Fibroblast of lung (primary cell): ENCODE data around the gene PAPLN. TPM values are rescaled to one million over a fixed set of nuclear protein-coding genes. Genes with fewer than 3 reads are reported as not detected.

Experiments
- DNase-seq, 2 donors: peaks; one replicate each; pipeline versions ENCODE4 v3.0.0 to v3.0.0-alpha.2; 2010; ENCODE audit warnings: low read depth in 2 of 2
- H2AFZ ChIP-seq: 2 replicates; pipeline ENCODE4 v1.5.1; 2012; ENCODE audit warnings: low read length, control low read depth, inconsistent platforms
- H3K27ac ChIP-seq: 2 replicates; pipeline ENCODE4 v1.5.1; 2011; ENCODE audit warnings: low read length, control low read depth; ENCODE audit not compliant: insufficient read depth
- H3K27me3 ChIP-seq: 2 replicates; pipeline ENCODE4 v1.5.1; 2011; ENCODE audit warnings: mild to moderate bottlenecking, low read length; ENCODE audit not compliant: control insufficient read depth, insufficient read depth
- H3K36me3 ChIP-seq: 2 replicates; pipeline ENCODE4 v1.5.1; 2011; ENCODE audit warnings: low read length; ENCODE audit not compliant: control insufficient read depth, insufficient read depth
- H3K4me1 ChIP-seq: 2 replicates; pipeline ENCODE4 v1.5.1; 2011; ENCODE audit warnings: low read length; ENCODE audit not compliant: control insufficient read depth, insufficient read depth; ENCODE audit errors: extremely low read depth
- H3K4me2 ChIP-seq: 2 replicates; pipeline ENCODE4 v1.5.1; 2011; ENCODE audit warnings: low read length, control low read depth; ENCODE audit not compliant: insufficient read depth; ENCODE audit errors: extremely low read depth
- H3K4me3 ChIP-seq, 4 experiments: fragments of 200-600 bp in 1 of 4; sonication (generic) in 1 of 4; replicated peaks in 1 of 4; 2 replicates each; pipeline ENCODE4 v1.5.1; 2011 to 2016; ENCODE audit warnings: low read length in 4 of 4, low read depth in 3 of 4, mild to moderate bottlenecking in 3 of 4, control low read depth in 2 of 4, inconsistent platforms in 1 of 4, mixed read lengths in 1 of 4; ENCODE audit not compliant: insufficient read depth in 1 of 4; ENCODE audit errors: control extremely low read depth in 1 of 4
- H3K79me2 ChIP-seq: 2 replicates; pipeline ENCODE4 v1.5.1; 2012; ENCODE audit warnings: mild to moderate bottlenecking, low read length, inconsistent platforms; ENCODE audit not compliant: control insufficient read depth, insufficient read depth
- H3K9ac ChIP-seq: 2 replicates; pipeline ENCODE4 v1.5.1; 2011; ENCODE audit warnings: mild to moderate bottlenecking, low read length, control low read depth; ENCODE audit not compliant: insufficient read depth
- H3K9me3 ChIP-seq: 2 replicates; pipeline ENCODE4 v1.5.1; 2012; ENCODE audit warnings: low read depth, low read length; ENCODE audit not compliant: control insufficient read depth, insufficient read depth
- H4K20me1 ChIP-seq: 2 replicates; pipeline ENCODE4 v1.5.1; 2011; ENCODE audit warnings: low read length; ENCODE audit not compliant: control insufficient read depth, insufficient read depth; ENCODE audit errors: extremely low read depth
- EZH2 ChIP-seq: IDR thresholded peaks from 2 replicates; pipeline ENCODE4 v1.5.1; 2012; ENCODE audit warnings: low read length, control low read depth, mild to moderate bottlenecking; ENCODE audit errors: missing control alignments
- polyA plus RNA-seq, 2 donors: library from polyadenylated mRNA; depleted of rRNA in 1 of 2; stranded (reverse) in 1 of 2; unstranded in 1 of 2; fragments of >200 nt; gene quantifications; 2 replicates each; pipeline ENCODE4 v1.2.1, GENCODE V29; 2011 to 2012; ENCODE audit warnings: missing spikeins in 1 of 2
- total RNA-seq: library from RNA; depleted of rRNA; stranded (reverse); fragments of >200 nt; gene quantifications from 2 replicates; pipeline ENCODE4 v1.2.1, GENCODE V29; 2014
- TF ChIP-seq, protein P1 (sequence below), 2 donors: IDR thresholded peaks in 1 of 2; conservative IDR thresholded peaks in 1 of 2; 1 replicate in 1 of 2; 2 replicates in 1 of 2; pipeline ENCODE4 v1.5.1; 2011 to 2012; ENCODE audit warnings: low read length in 2 of 2, control low read depth in 1 of 2, inconsistent platforms in 1 of 2, low read depth in 1 of 2, mild to moderate bottlenecking in 1 of 2

The PAPLN gene
- total and polyA plus RNA-seq, 2 donors (not counting 1 experiment from before 2014, with no cell fraction given), result 1.3 to 6.9 TPM

DNA sequence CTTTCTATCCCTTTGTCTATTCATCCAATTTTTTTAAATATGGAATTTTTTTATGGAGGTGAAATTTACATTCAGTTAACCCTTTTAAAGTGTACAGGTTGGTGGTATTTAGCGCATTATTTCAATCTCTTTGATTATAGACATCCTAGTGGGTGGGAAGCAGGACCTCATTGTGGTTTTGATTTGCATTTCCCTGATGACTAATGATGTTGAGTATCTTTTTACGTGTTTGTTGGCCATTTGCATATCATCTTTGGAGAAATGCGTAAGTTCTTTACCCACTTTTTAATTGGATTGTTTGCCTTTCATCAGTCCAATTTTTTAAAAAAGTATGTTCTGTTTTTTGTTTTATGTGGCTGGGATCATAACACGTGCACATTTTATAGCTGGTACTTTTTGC is 20.8 kb downstream of the PAPLN start:
- Histone ChIP-seq H3K79me2 (no peaks in the 10 kb centered on the region), H3K27me3 (no peaks in the 10 kb centered on the region), H3K9ac (no peak overlapping the region), H3K4me3 (no peak overlapping the region), H3K4me2 (no peak overlapping the region), H3K36me3 (no peaks in the 10 kb centered on the region), H4K20me1 (no peaks in the 10 kb centered on the region), H2AFZ (no peak overlapping the region), H3K4me1 (no peaks in the 10 kb centered on the region), H3K9me3 (no peaks in the 10 kb centered on the region), H3K27ac (no peak overlapping the region)
- DNase-seq, result peak in 1 of 2 donors; percentile 37
- no peak for TF ChIP-seq EZH2
- TF ChIP-seq, protein P1, sequence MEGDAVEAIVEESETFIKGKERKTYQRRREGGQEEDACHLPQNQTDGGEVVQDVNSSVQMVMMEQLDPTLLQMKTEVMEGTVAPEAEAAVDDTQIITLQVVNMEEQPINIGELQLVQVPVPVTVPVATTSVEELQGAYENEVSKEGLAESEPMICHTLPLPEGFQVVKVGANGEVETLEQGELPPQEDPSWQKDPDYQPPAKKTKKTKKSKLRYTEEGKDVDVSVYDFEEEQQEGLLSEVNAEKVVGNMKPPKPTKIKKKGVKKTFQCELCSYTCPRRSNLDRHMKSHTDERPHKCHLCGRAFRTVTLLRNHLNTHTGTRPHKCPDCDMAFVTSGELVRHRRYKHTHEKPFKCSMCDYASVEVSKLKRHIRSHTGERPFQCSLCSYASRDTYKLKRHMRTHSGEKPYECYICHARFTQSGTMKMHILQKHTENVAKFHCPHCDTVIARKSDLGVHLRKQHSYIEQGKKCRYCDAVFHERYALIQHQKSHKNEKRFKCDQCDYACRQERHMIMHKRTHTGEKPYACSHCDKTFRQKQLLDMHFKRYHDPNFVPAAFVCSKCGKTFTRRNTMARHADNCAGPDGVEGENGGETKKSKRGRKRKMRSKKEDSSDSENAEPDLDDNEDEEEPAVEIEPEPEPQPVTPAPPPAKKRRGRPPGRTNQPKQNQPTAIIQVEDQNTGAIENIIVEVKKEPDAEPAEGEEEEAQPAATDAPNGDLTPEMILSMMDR (conservative IDR thresholded peaks at IDR 0.05 in 1 of 2, IDR thresholded peaks at IDR 0.05 in 1 of 2; ENCODE audit: low read depth in 1 of 2, low read length in 2 of 2), result no peak

DNA sequence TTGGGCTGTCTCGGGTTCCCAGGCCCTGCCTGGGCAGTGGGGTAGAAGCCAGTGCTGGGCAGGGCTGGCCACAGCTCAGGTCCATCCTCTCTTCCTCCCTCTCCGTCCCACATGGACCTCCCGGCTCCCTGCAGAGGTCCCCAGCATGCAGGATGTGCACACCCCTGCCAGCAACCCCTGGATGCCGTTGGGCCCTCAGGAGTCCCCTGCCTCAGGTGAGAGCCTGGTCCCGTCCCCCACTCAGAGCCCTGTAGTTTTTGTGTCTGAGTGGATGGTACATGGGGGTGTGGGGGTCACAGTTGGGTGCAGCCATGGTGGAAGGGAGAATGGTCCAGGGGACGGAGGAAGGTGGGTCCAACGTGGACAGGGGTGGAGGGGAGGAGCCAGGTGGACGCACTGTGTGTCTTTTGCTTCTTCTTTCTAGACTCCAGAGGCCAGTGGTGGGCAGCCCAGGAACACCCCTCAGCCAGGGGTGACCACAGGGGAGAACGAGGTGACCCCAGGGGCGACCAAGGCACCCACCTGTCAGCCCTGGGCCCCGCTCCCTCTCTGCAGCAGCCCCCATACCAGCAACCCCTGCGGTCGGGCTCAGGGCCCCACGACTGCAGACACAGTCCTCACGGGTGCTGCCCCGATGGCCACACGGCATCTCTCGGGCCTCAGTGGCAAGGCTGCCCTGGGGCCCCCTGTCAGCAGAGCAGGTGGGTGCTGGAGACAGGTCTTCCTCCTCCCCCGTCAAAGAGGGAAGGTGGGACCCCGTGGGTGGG is 21.7 kb downstream of the PAPLN start:
- no peak for DNase-seq
- Histone ChIP-seq H3K27ac (no peak overlapping the region), H3K4me1 (no peaks in the 10 kb centered on the region)

DNA sequence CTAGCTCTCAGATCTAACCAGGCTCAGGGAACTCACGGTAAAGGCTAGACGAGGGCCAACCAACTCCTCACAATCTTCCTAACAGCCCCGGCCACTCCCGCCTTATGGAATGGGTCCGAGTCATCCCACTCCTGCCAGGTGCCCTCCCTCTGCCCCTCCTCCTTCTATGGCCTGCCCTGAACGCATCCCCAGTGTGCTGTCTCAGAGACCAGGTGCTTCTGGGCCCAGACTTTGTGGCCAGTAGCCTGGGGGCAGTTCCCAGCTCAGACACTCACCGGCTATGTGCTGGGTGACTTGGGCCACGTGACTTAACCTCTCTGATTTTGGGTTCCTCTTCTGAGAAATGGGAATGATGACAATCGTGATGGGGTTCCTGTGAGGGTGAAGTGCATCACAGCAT is 22.5 kb downstream of the PAPLN start:
- Histone ChIP-seq H3K4me1 (no peaks in the 10 kb centered on the region), H3K36me3 (no peaks in the 10 kb centered on the region), H2AFZ (no peak overlapping the region), H3K27ac (no peak overlapping the region), H4K20me1 (no peaks in the 10 kb centered on the region), H3K27me3 (no peaks in the 10 kb centered on the region), H3K79me2 (no peaks in the 10 kb centered on the region), H3K9ac (no peak overlapping the region), H3K4me2 (no peak overlapping the region), H3K9me3 (no peaks in the 10 kb centered on the region), H3K4me3 (no peak overlapping the region)
- no peak for DNase-seq
- TF ChIP-seq, protein P1 (conservative IDR thresholded peaks at IDR 0.05 in 1 of 2, IDR thresholded peaks at IDR 0.05 in 1 of 2; ENCODE audit: low read depth in 1 of 2, low read length in 2 of 2), result no peak
- TF ChIP-seq EZH2, result no peak

More for the DNA sequence above, 21.7 kb downstream of the PAPLN start:
- Histone ChIP-seq H2AFZ (no peak overlapping the region), H3K36me3 (no peaks in the 10 kb centered on the region), H3K27me3 (no peaks in the 10 kb centered on the region), H3K4me3 (no peak overlapping the region), H3K9me3 (no peaks in the 10 kb centered on the region), H3K9ac (no peak overlapping the region), H3K4me2 (no peak overlapping the region), H3K79me2 (no peaks in the 10 kb centered on the region), H4K20me1 (no peaks in the 10 kb centered on the region)
- no peak for TF ChIP-seq EZH2
- TF ChIP-seq, protein P1 (conservative IDR thresholded peaks at IDR 0.05 in 1 of 2, IDR thresholded peaks at IDR 0.05 in 1 of 2; ENCODE audit: low read depth in 1 of 2, low read length in 2 of 2), result no peak
